Measurements from ENCODE around the gene RPL32.

DNA sequence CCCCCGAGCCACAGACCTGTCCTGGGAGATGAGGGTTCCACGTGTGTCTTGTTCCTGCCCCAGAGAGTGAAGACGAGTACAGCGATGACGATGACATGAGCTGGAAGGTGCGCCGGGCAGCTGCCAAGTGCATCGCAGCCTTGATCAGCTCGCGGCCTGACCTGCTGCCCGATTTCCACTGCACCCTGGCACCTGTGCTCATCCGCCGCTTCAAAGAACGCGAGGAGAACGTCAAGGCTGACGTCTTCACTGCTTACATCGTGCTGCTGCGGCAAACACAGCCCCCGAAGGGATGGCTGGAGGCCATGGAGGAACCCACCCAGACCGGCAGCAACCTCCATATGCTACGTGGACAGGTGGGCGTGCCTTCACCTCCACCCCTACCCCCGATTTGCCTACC lies 26.3 kb downstream of the RPL32 start:
- TF ChIP-seq, protein P1, sequence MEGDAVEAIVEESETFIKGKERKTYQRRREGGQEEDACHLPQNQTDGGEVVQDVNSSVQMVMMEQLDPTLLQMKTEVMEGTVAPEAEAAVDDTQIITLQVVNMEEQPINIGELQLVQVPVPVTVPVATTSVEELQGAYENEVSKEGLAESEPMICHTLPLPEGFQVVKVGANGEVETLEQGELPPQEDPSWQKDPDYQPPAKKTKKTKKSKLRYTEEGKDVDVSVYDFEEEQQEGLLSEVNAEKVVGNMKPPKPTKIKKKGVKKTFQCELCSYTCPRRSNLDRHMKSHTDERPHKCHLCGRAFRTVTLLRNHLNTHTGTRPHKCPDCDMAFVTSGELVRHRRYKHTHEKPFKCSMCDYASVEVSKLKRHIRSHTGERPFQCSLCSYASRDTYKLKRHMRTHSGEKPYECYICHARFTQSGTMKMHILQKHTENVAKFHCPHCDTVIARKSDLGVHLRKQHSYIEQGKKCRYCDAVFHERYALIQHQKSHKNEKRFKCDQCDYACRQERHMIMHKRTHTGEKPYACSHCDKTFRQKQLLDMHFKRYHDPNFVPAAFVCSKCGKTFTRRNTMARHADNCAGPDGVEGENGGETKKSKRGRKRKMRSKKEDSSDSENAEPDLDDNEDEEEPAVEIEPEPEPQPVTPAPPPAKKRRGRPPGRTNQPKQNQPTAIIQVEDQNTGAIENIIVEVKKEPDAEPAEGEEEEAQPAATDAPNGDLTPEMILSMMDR (conservative IDR thresholded peaks at IDR 0.05 in 1 of 2, IDR thresholded peaks at IDR 0.05 in 1 of 2; ENCODE audit: low read depth in 1 of 2, low read length in 2 of 2) = no peak
- TF ChIP-seq EZH2 (IDR thresholded peaks at IDR 0.05; ENCODE audit: low read length, missing control alignments) = no peak

Data from fibroblast of lung (primary cell).